CD4-positive, alpha-beta memory T cell (primary cell): Measurements from ENCODE around the gene PMS2. TPM values are rescaled to one million over a fixed set of nuclear protein-coding genes. Genes with fewer than 3 reads are reported as not detected.
"Not testable (repeated sequence)": the region's sequence is repeated elsewhere in the genome, so short reads cannot be mapped to it uniquely, and the experiment has no call there.

Experiments
- CTCF ChIA-PET: fragments of 350-600 bp; sonication (Branson Sonifier 250); formaldehyde crosslinking; loops from one replicate; lab custom pipeline; 2021; ENCODE audit warnings: inconsistent platforms; ENCODE audit not compliant: partially characterized antibody; lab: Charles Lee
- POLR2A ChIA-PET: fragments of 350-600 bp; sonication (Branson Sonifier 250); formaldehyde crosslinking; loops from one replicate; lab custom pipeline; 2021; ENCODE audit not compliant: partially characterized antibody; lab: Charles Lee
- DNase-seq, 5 donors: peaks; one replicate each; pipeline versions ENCODE4 v3.0.0 to v3.0.0-alpha.2; 2020 to 2022; ENCODE audit warnings: mixed read lengths in 1 of 5
- H3K27ac ChIP-seq: one replicate; pipeline ENCODE4 v1.7.0; 2013; ENCODE audit warnings: low read depth, low read length
- H3K27me3 ChIP-seq: 2 replicates; pipeline ENCODE4 v1.7.0; 2013; ENCODE audit warnings: mild to moderate bottlenecking, low read length, moderate library complexity; ENCODE audit not compliant: insufficient read depth
- H3K36me3 ChIP-seq: 2 replicates; pipeline ENCODE4 v1.7.0; 2013; ENCODE audit warnings: mild to moderate bottlenecking, low read length, moderate library complexity; ENCODE audit not compliant: insufficient read depth
- H3K4me1 ChIP-seq: 2 replicates; pipeline ENCODE4 v1.7.0; 2013; ENCODE audit warnings: mild to moderate bottlenecking, low read length, moderate library complexity; ENCODE audit not compliant: insufficient read depth
- H3K4me3 ChIP-seq, 2 donors: one replicate each; pipeline ENCODE4 v1.7.0; 2013; ENCODE audit warnings: low read length in 2 of 2, mild to moderate bottlenecking in 1 of 2
- H3K9me3 ChIP-seq, 2 donors: one replicate each; pipeline ENCODE4 v1.7.0; 2013; ENCODE audit warnings: low read length in 2 of 2, control low read depth in 1 of 2; ENCODE audit not compliant: control insufficient read depth in 1 of 2
- H3K27ac Mint-ChIP-seq, 7 donors: one replicate each; pipeline ENCODE4 v1.8.0; 2020 to 2021; ENCODE audit warnings: mixed read lengths in 7 of 7, mild to moderate bottlenecking in 6 of 7, inconsistent platforms in 3 of 7, moderate library complexity in 3 of 7
- H3K27me3 Mint-ChIP-seq, 2 donors: one replicate each; pipeline ENCODE4 v1.8.0; 2020 to 2021; ENCODE audit warnings: mixed read lengths in 2 of 2
- H3K36me3 Mint-ChIP-seq, 2 donors: one replicate each; pipeline ENCODE4 v1.8.0; 2020 to 2021; ENCODE audit warnings: mixed read lengths in 2 of 2, inconsistent platforms in 1 of 2, mild to moderate bottlenecking in 1 of 2
- H3K4me1 Mint-ChIP-seq, 4 donors: one replicate each; pipeline ENCODE4 v1.8.0; 2020 to 2021; ENCODE audit warnings: mixed read lengths in 4 of 4, mild to moderate bottlenecking in 1 of 4
- H3K4me3 Mint-ChIP-seq, 8 donors: one replicate each; pipeline ENCODE4 v1.8.0; 2020 to 2021; ENCODE audit warnings: mixed read lengths in 8 of 8, mild to moderate bottlenecking in 7 of 8, moderate library complexity in 6 of 8, inconsistent platforms in 3 of 8
- H3K9me3 Mint-ChIP-seq, 8 donors: one replicate each; pipeline ENCODE4 v1.8.0; 2020 to 2021; ENCODE audit warnings: mixed read lengths in 8 of 8, mild to moderate bottlenecking in 5 of 8, inconsistent platforms in 3 of 8, moderate library complexity in 1 of 8
- intact Hi-C: fragments of 100-400 bp; cut with micrococcal nuclease; formaldehyde crosslinking; loops from one replicate; pipeline ENCODE4 v1.15.1; 2023
- polyA plus RNA-seq, 2 donors: library from polyadenylated mRNA; unstranded; fragments of 300-500 nt; fragmentation: Illumina TruSeq; gene quantifications; one replicate each; pipeline ENCODE4 v1.2.3, GENCODE V29; 2021
- total RNA-seq, 2 experiments: library from RNA; stranded (reverse); gene quantifications; one replicate each; pipeline ENCODE4 v1.2.3, GENCODE V29; 2021

PMS2 gene
- total and polyA plus RNA-seq, 4 experiments from 2014 or later = 7.6 to 23.2 (median 18.4) TPM

DNA sequence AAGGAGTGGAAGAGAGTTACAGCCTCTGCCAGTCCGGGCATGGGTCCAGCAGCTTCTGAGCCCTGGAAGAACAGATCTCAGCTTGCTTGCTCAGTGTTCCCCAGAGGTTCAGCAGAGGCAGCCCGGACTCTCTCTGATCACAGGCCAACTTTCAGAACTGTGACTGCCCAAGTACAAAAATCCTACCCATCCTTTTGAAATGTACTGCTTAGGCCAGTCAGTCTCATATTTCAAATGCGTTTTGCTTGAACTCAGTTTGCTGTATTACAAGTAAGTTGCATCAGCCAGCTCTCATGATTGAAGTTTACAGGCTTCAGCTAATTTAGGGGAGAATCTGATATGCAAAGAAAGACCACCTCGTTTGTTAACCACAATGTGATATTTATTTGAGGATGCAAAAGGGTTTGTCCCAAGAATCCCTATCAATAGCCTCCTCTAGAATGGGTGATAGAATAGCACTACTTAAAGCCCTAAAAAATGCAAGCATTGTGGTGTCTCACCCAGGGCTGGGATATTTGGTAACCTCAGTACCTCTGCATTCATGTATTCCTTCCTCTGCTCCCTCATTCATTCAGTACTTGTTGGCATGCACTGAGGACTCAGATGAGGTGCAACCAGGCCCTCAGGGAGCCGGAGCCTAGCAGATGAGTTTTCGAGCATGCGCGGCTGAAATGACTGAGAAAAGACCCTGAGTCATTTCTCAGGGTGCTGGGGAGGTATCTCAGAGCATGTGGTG is 7.2 kb upstream of the PMS2 start:
- H3K27me3 Mint-ChIP-seq = no peaks in the 10 kb centered on the region
- H3K4me3 Mint-ChIP-seq = no peak overlapping the region
- Histone ChIP-seq H3K27me3 (no peaks in the 10 kb centered on the region), H3K4me3 (no peak overlapping the region), H3K9me3 (no peaks in the 10 kb centered on the region), H3K36me3 (peaks cover 26% of the 10 kb centered on the region), H3K27ac (no peak overlapping the region), H3K4me1 (no peaks in the 10 kb centered on the region)
- H3K4me1 Mint-ChIP-seq = peaks cover 4 to 17% (median 8%) of the 10 kb centered on the region in 4 donors
- H3K27ac Mint-ChIP-seq = peak overlapping the region in 4 of 7 donors; percentile 12 to 47 (median 25)
- H3K9me3 Mint-ChIP-seq = no peaks in the 10 kb centered on the region
- intact Hi-C loops = no loop called here
- peaks cover 22 to 30% of the 10 kb centered on the region in 2 donors for H3K36me3 Mint-ChIP-seq
- no peak for DNase-seq
- CTCF ChIA-PET = interaction anchor here (1.1 kb wide), 1 partner anchor 10 kb away, joined by 4 read pairs; no protein-coding TSS in a partner anchor
- POLR2A ChIA-PET = interaction anchor here (1.8 kb wide), 1 partner anchor 9 kb away, joined by 5 read pairs; no protein-coding TSS in a partner anchor

DNA sequence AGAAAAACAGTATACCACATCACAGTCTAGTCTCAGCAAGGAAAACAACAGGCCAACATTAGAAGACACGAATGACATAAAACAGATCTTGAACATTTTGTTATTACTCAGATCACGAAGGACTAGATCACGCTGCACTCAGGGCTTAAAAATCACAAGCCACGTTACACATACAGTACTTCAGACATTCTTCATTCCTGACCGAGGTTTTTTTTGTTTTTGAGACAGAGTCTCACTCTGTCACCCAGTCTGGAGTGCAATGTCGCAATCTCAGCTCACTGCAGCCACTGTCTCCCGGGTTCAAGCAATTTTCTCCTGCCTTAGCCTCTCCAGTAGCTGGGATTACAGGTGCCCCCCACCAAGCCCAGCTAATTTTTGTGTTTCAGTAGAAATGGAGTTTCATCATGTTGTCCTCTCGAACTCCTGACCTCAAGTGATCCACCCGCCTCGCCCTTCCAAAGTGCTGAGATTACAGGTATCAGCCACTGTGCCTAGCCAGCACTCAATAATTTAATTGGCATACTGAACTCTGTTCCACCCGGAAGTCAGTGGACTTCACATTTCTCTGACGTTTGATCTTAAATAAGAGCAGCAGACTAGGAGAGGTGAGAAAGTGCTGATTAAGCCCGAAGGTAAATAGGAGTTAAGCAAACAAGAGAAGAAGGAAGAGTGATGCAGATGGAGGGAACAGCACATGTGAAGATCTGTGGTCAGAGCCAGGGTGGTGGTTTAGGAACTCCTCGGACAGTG is 3.7 kb upstream of the PMS2 start:
- no peaks in the 10 kb centered on the region for H3K9me3 Mint-ChIP-seq
- Histone ChIP-seq H3K4me1 (peaks cover 17% of the 10 kb centered on the region), H3K36me3 (peaks cover 13% of the 10 kb centered on the region), H3K27me3 (no peaks in the 10 kb centered on the region), H3K4me3 (no peak overlapping the region), H3K27ac (no peak overlapping the region), H3K9me3 (no peaks in the 10 kb centered on the region)
- no peaks in the 10 kb centered on the region for H3K27me3 Mint-ChIP-seq
- H3K4me3 Mint-ChIP-seq = no peak overlapping the region
- intact Hi-C loops = no loop called here
- H3K36me3 Mint-ChIP-seq = peaks cover 9 to 16% of the 10 kb centered on the region in 2 donors
- H3K4me1 Mint-ChIP-seq = peaks cover 14 to 36% (median 22%) of the 10 kb centered on the region in 4 donors
- ChIA-PET POLR2A (no interaction called here), CTCF (interaction anchor here (1.1 to 1.6 kb wide), 2 partner anchors 12 to 94 kb away, joined by 3 to 5 read pairs; no protein-coding TSS in a partner anchor)
- H3K27ac Mint-ChIP-seq = peak overlapping the region in 6 of 7 donors; percentile 12 to 84 (median 60)
- no peak for DNase-seq

DNA sequence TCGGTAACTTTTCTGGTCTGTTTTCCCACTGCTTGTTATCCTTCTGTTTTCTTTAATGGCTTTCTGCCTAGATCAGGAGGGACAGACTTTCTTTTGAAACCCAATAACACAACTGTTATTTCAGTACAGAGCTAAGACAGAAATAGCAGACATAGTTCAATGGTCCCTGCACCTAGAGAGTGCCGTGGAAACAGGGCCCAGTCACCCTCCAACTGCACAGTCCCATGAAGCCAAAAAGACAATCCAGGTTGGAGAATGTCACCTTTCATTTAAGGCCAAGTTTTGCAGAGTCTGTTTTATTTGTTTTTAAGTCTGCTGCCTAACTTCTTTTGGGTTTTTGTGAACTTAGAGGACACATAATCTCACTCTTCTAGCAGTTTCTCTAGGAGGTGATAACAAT is 2.7 kb upstream of the PMS2 start:
- CTCF ChIA-PET = interaction anchor here (1.1 to 1.6 kb wide), 2 partner anchors 13 to 95 kb away, joined by 3 to 5 read pairs; no protein-coding TSS in a partner anchor
- no peaks in the 10 kb centered on the region for H3K27me3 Mint-ChIP-seq
- Histone ChIP-seq H3K27ac (no peak overlapping the region), H3K36me3 (peaks cover 8% of the 10 kb centered on the region), H3K4me3 (no peak overlapping the region), H3K4me1 (peaks cover 21% of the 10 kb centered on the region), H3K27me3 (no peaks in the 10 kb centered on the region), H3K9me3 (no peaks in the 10 kb centered on the region)
- intact Hi-C loops = no loop called here
- peaks cover 7 to 10% of the 10 kb centered on the region in 2 donors for H3K36me3 Mint-ChIP-seq
- no peaks in the 10 kb centered on the region for H3K9me3 Mint-ChIP-seq
- peaks cover 19 to 44% (median 26%) of the 10 kb centered on the region in 4 donors for H3K4me1 Mint-ChIP-seq
- POLR2A ChIA-PET = no interaction called here
- DNase-seq = no peak
- peak overlapping the region in 4 of 7 donors; percentile 25 to 69 (median 48) for H3K27ac Mint-ChIP-seq
- H3K4me3 Mint-ChIP-seq = no peak overlapping the region

DNA sequence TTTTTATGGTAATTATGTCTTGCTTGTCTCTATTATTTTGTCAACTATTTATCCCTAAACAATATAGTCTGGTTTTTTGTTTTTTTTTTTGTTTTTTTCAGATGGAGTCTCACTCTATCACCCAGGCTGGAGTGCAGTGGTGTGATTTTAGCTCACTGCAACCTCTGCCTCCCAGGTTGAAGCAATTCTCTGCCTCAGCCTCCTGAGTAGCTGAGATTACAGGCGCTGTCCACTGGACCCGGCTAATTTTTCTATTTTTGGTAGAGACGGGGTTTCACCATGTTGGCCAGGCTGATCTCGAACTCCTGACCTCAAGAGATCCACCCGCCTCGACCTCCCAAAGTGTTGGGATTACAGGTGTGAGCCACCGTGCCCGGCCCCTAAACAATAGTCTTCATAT is 1.5 kb upstream of the PMS2 start:
- intact Hi-C loops, H3K27me3 ChIP-seq, H3K36me3 Mint-ChIP-seq, H3K36me3 ChIP-seq, DNase-seq, H3K27me3 Mint-ChIP-seq, H3K27ac ChIP-seq, H3K4me3 ChIP-seq, CTCF ChIA-PET, POLR2A ChIA-PET, H3K9me3 Mint-ChIP-seq, H3K9me3 ChIP-seq: not testable (repeated sequence)
- H3K4me1 Mint-ChIP-seq = peaks cover 19 to 44% (median 26%) of the 10 kb centered on the region in 4 donors
- peak overlapping the region; percentile 57 to 97 (median 82) for H3K4me3 Mint-ChIP-seq
- peaks cover 21% of the 10 kb centered on the region for H3K4me1 ChIP-seq
- peak overlapping the region; percentile 20 to 93 (median 85) for H3K27ac Mint-ChIP-seq

DNA sequence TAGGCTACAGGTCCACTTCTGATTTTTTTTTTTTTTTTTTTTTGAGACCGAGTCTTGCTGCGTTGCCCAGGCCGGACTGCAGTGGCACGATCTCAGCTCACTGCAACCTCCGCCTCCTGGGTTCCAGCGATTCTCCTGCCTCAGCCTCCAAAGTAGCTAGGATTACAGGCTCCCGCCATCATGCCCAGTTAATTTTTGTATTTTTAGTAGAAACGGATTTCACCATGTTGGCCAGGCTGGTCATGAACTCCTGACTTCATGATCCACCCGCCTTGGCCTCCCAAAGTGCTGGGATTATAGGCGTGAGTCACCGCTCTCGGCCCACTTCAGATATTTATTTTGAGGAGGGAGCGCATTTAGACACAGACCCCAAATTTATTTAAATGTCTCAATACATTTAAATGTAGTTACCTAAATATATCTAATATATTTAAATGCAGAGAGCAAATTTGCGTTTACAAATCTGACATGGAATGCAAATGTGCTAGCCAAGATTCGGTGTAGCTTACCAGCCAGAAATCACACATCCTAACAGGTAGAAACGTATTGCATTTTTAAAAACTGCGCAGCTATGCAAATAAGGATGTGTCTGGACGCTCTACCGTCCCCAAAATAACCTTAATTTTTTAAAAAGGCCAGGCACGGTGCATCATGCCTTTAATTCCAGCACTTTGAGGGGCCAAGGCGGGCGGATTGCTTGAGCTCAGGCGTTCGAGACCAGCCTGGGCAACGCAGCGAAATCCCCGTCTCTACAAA is 836 bp downstream of the PMS2 start:
- H3K9me3 Mint-ChIP-seq, H3K9me3 ChIP-seq, DNase-seq, intact Hi-C loops, H3K27me3 Mint-ChIP-seq, H3K27me3 ChIP-seq: not testable (repeated sequence)
- Mint-ChIP-seq H3K27ac (peak overlapping the region in 4 of 7 donors; percentile 74 to 97 (median 81)), H3K4me1 (peaks cover 16 to 37% (median 25%) of the 10 kb centered on the region in 4 donors), H3K36me3 (peaks cover 9 to 16% of the 10 kb centered on the region in 2 donors), H3K4me3 (peak overlapping the region; percentile 66 to 96 (median 94))
- H3K4me1 ChIP-seq = peaks cover 21% of the 10 kb centered on the region
- peak overlapping the region; percentile 86 for H3K27ac ChIP-seq
- POLR2A ChIA-PET = interaction anchor here (1.3 to 2.9 kb wide), 3 partner anchors 11 to 52 kb away, joined by 3 to 13 read pairs (median 8); no protein-coding TSS in a partner anchor
- H3K36me3 ChIP-seq = peaks cover 11% of the 10 kb centered on the region
- CTCF ChIA-PET = interaction anchor here (0.6 to 3.0 kb wide), 5 partner anchors 10 to 315 kb away, joined by 3 to 16 read pairs (median 9); no protein-coding TSS in a partner anchor
- peak overlapping the region in 1 of 2 donors; percentile 70 for H3K4me3 ChIP-seq

DNA sequence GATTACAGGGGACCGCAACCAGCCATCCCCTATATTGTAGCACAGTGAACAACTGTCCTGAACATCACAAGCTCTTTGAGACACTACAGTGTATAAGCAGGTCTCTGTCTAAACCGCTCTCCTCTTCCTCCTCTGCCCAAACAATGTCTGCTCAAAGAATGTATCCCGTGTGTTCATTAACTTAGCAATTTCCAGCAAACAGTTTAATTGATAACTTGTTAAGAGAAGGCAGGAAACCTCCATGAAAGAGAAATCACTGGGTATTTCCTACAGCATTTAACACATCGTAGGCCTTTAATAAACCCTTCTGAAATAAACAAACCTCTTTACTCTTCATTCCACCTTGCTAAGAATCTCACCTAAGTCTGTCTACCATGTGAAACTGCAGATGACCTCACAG is 1.5 kb downstream of the PMS2 start:
- Mint-ChIP-seq H3K27me3 (no peaks in the 10 kb centered on the region), H3K4me1 (peaks cover 13 to 33% (median 23%) of the 10 kb centered on the region in 4 donors), H3K27ac (peak overlapping the region in 5 of 7 donors; percentile 0 to 86 (median 74)), H3K9me3 (no peaks in the 10 kb centered on the region), H3K4me3 (peak overlapping the region; percentile 2 to 96 (median 72)), H3K36me3 (peaks cover 8 to 19% of the 10 kb centered on the region in 2 donors)
- no peak for DNase-seq
- Histone ChIP-seq H3K4me3 (no peak overlapping the region), H3K4me1 (peaks cover 21% of the 10 kb centered on the region), H3K27me3 (no peaks in the 10 kb centered on the region), H3K9me3 (no peaks in the 10 kb centered on the region), H3K36me3 (peaks cover 11% of the 10 kb centered on the region), H3K27ac (no peak overlapping the region)
- intact Hi-C loops = no loop called here
- CTCF ChIA-PET = interaction anchor here (2.6 to 3.0 kb wide), 2 partner anchors 9 to 316 kb away, joined by 10 to 16 read pairs; no protein-coding TSS in a partner anchor
- POLR2A ChIA-PET = interaction anchor here (2.9 kb wide), 1 partner anchor 19 kb away, joined by 13 read pairs; no protein-coding TSS in a partner anchor
